Sciatic nerve (tissue), 2 donors: ENCODE measurements around the gene SYF2. TPM values are rescaled to one million over a fixed set of nuclear protein-coding genes. Genes with fewer than 3 reads are reported as not detected.
"Not testable (repeated sequence)": the region's sequence is repeated elsewhere in the genome, so short reads cannot be mapped to it uniquely, and the experiment has no call there.

Experiments
- ATAC-seq: fragments of 200-7000 bp; cut with Tn5 transposase; one replicate; pipeline ENCODE4 v1.9.1; 2020; ENCODE audit warnings: mild to moderate bottlenecking, moderate library complexity
- DNase-seq: peaks from one replicate; pipeline ENCODE4 v3.0.0-alpha.2; 2020; ENCODE audit warnings: low spot score
- intact Hi-C: fragments of 100-400 bp; cut with DNase I; formaldehyde crosslinking; loops from one replicate; pipeline ENCODE4 v1.14.2; 2022
- total RNA-seq: library from RNA; stranded (reverse); fragmentation: NEBNext Ultra II Directional; extraction: Animal tissue kit (Norgen Biotek cat#: 25700); gene quantifications from one replicate; pipeline ENCODE4 v1.2.1, GENCODE V29; 2021
- donor health status: DM: no; HTN: no; CAD: no.
- donor health status: DM: no; HTN: no; CAD: no.

SYF2 gene
- total RNA-seq, 1 donor from 2014 or later, result 42.3 TPM

DNA sequence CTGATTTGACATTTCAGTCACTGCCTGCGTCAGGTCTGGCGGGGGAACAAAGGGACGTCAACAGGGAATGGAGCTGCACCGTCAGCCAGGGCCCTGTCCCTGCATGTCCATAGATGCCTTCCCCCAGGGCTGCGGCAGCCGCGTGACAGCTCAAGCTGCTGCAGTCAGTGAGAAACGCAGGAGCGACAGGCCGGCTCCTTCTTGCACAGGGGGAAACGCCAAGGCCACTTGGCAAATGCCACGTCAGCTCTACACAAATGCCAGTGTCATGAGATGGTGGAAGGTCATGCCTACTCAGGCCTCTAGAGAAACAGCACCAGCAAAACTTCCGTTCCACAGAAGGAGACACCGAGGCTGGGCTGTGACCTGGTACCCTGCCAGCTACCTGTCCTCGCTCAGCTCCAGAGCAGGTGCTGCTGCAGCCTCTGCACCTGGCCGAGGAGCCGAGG is 37.7 kb downstream of the SYF2 start:
- DNase-seq (no peak), ATAC-seq (no peak)
- intact Hi-C loops, result no loop called here

DNA sequence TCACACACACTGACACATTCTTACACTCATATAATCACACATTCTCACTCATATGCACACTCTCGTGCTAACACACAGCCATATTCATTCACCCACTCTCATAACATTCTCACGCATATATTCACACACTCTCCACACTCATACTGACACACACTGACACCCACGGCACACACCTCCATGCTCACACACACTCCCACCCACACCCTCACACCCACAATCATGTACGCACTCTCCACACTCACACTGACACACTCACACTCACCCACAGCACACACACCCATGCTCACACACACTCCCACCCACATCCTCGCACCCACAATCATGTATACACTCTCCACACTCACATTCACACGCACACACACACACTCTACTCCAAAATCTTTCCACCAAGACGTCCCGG is 38.2 kb downstream of the SYF2 start:
- DNase-seq, result no peak
- intact Hi-C loops, result no loop called here
- no peak for ATAC-seq

DNA sequence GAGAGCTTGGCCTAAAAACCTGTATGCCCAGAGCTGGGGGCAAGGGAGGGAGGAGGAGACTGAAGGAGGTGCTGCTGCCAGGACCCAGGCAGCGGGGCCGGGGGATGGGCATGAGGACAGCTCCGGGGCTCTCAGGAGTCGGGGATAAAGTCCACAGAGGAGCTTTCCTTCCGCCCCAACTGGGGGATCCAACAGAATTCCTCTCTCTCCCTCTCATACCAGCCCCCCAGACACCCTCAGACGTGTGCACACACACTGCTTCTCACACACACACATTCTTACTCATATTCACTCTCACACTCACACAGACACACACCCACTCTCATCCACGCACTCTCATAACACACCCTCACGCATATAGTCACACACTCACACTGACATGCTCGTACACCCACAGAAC is 39.1 kb downstream of the SYF2 start:
- intact Hi-C loops, result no loop called here
- no peak for DNase-seq
- no peak for ATAC-seq

DNA sequence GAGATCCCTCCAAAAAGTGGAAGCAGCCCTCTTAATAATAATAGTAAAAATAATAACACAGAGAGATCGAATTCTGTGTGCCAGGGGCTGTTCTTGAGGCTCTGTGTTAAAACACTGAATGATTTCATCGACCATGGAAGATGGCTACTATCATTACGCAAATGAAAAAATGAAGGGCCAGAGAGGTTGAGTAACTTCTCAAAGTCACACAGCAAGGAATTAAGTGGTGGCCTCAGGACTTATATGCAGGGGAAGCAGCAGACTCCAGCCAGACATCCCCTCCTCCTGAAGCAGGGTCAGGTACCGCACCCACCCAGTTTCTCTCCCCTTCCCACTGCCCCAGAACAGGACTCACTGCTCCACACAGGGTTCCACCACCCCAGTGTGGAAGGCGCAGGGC is 40.1 kb downstream of the SYF2 start:
- DNase-seq (no peak), ATAC-seq (no peak)
- intact Hi-C loops, result no loop called here

DNA sequence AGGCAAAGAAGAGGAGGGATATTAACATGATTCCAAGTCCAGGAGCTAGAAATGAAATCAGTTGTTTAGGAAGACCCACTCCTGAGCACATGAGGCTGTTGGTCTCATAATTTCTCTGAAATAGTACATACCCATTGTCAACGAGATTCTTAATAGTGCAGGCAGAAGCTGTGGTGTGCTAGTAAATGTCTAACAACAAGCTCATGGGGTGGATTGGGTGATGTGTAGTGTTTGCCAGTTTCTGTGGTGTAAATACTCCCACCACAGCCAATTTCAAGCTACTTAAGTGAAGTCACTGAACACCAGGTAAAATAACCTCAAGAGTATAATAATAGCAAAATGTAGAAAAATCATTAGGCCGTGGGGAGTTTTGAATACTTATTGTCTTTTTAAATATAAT is 42.0 kb downstream of the SYF2 start:
- ATAC-seq (no peak), DNase-seq (no peak)
- intact Hi-C loops, result no loop called here

DNA sequence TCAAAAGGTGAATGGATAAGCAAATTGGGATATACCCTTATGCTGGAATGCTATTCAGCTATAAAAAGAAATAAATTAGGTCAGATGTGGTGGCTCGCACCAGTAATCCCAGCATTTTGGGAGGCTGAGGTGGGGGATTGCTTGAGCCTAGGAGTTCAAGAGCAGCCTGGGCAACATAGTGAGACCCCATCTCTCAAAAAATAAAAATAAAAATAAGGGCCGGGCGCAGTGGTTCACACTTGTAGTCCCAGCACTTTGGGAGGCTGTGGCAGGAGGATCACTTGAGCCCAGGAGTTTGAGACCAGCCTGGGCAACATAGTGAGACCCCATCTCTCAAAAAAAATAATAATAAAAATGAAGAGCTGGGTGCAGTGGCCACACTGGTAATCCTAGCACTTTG is 44.4 kb downstream of the SYF2 start:
- ATAC-seq, DNase-seq, intact Hi-C loops: not testable (repeated sequence)

DNA sequence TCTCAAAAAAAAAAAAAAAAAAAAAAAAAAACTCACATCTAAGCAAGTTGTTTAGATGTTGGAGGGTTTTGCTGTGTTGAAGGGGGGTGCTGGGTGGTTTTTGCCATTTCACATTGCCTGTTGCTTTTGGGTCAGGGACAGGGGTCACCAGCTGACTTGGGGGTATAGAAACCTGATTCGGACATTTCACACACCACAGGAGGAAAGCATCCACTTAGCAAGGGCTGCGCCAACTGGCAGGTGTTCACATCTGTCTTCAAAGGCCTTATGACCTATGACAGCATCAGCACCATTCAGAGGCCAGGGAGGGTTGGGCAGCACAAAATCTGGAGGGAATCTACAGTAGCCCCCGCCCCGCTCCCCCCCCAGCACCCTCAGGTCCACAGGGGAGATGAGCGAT is 45.2 kb downstream of the SYF2 start:
- no peak for ATAC-seq
- intact Hi-C loops, result no loop called here
- no peak for DNase-seq

DNA sequence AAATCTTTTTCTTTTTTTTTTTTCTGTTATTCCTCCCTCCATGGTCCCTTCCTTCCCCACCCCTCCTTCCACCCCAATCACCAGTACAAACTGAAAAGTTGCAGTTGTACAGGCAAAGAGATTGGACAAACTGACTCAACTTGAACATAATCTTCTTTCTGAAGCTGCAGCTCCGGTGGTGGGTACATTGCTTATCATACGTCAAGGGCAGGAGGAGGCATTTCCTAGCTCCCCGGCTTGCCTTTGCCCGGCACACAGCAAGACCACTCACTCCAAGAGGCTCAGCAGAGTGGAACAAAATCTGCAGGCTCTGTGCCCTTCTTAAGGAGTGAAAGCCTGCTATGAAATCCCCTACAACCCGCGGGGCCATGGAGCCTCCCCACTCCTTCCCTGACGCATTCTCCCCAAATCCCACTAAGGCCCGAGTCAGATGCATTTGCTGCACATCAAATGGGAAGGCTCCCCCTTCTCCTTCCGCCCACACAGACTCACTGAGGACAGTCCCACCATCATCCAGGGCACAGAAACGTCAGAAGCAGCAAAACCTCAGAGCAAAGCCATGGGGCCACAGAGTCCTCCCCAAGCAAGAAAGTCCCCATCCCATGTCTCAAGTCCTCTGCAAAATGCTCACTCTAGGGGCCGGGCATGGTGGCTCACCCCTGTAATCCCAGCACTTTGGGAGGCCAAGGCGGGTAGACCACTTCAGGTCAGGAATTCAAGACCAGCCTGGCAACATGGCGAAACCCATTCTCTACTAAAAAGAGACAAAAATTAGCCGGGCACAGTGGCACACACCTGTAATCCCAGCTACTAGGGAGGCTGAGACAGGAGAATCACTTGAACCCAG is 45.9 kb downstream of the SYF2 start:
- ATAC-seq (no peak), DNase-seq (no peak)
- intact Hi-C loops, result no loop called here

DNA sequence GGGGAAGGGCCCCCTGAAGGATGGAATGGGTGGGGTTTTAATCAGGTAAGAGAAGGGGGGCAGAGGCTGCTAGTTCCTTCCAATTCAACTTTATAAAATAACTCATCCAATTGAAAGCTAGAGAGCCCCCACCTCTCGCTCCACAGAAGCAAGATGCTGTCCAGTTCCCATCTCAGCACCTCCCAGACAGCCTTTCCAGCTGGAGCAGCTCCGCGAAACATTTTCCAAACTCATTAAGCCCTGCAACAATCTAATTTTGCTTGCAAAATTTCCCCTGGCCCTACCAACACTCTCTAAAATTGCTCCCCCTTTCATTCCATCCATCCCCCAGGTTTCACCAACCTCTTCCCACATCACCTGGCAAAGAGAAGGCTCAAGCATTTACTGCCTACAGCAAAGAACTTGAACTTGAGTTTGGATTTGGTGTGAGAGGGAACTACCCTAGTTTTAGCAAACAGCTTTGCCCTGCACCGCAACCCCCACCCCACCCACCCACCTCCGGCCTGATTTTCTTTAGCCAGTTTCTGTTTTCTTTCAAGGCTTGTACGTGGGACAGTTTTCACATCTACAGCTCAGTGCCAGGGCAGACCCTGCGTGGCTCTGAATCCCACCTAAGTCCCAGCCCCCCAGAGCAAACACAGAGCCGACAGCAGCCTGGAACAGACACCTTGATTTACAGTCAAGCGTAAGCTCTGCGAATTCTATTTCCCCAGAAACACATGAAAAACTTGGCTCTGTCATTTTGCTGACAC is 46.7 kb downstream of the SYF2 start:
- ATAC-seq (no peak), DNase-seq (no peak)
- intact Hi-C loops, result no loop called here

DNA sequence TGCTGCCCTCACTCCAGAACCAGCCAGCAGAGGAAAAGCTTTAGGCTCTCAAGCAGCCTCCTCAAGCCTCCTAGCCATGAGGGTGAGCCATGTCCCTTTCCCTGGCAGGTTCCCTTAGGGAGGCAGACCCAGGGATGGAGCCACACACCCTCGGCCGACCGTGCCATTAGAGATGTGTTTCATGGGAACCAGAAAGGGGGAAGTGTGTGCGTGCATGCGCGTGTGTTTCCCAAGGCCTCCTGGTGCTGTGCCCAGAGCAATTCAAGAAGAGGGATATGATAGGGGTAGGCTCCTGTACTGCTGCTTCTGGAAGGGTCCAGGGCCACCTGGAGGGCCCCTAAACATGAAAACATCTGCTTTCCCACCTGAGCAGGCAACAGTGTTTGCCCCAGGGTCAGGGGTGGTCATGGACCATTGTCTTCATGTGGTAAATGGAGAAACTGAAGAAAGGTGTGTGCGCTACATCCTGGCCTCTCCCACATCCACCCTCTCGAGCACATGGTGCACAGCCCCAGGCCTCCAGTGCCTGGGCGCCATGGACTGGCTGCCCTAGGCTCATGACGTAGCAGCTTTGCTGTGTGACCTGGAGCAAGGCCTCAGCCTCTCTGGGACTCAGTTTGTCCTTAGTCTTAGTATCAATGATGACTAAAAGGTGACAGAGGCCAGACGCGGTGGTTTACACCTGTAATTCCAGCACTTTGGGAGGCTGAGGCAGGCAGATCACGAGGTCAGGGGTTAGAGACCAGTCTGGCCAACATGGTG is 48.1 kb downstream of the SYF2 start:
- no peak for ATAC-seq
- intact Hi-C loops, result no loop called here
- no peak for DNase-seq

DNA sequence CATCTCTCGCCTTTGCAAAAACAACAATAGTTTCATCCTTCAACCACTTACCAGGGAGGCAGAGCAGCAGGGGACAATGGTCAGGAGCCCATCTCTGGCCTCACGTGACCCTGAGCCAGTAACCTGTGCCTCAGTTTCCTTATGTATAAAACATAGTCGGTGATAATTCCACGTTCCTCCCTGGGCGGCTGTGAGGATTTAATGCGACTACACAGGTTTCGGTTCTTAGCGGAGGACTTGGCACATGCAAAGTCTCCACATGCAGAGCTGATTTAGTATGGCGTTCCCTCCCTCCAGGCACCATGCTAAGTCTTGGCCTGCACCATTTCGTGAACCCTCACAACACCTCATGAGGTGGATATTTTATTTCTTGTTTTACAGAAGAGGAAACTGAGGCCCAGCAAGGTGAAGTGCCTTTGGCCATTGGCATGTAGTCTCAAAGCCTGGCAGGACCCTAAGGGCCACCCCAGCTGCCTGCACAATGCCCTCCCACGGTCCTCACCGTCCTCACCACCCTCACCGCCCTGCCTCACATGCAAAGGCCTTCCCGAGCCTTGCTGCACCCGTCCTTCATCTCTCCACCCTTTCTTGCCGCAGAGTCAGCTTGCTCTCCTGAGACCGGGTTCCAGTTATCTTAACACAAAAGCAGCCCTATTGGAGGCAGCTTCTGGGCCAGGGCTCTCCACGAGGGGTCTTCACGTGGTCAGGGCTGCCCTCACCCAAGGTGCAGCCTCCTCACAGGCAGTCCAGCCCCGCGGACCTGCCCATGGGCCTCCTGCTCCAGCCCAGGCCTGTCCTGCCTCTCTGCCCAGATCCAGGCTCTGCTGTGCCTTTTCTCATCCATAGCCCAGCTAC is 48.9 kb downstream of the SYF2 start:
- no peak for ATAC-seq
- intact Hi-C loops, result no loop called here
- no peak for DNase-seq

DNA sequence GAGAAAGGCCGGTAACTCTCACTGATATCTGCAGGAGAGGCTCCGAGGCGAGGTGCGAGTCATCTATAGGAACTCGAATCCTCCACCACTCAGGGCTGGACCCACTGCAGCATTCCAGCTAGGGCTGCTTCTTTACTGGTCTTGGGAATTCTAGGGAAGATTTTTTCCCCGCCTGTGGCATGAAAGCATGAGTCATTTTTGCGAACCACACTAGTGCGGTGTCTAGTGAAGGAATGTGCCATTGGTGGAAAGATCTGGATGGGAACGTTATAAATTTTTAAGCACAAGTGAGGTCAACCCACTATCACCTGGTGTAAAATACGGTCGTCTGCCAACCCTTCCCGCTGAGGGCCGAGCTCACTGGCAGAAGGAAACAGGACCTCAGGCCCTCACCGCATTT is 49.7 kb downstream of the SYF2 start:
- ATAC-seq, result no peak
- no peak for DNase-seq
- intact Hi-C loops, result no loop called here

DNA sequence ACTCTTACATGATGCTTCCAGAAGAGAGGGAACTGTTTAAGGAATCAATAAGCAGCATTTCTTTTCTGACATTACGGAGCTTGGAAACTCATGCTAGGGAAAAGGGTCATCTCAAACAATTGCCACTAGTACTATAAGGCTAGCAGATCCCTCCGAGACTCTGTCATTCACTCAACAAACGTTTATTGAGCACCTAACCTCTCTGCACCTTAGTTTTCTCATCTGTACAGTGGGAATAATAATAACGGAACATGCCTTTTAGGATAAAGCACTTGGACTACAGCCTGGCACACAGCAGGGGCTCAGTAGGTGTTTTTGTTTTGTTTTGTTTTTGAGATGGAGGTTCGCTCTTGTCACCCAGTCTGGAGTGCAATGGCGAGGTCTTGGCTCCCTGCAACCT is 51.3 kb downstream of the SYF2 start:
- intact Hi-C loops, result no loop called here
- ATAC-seq (no peak), DNase-seq (no peak)

DNA sequence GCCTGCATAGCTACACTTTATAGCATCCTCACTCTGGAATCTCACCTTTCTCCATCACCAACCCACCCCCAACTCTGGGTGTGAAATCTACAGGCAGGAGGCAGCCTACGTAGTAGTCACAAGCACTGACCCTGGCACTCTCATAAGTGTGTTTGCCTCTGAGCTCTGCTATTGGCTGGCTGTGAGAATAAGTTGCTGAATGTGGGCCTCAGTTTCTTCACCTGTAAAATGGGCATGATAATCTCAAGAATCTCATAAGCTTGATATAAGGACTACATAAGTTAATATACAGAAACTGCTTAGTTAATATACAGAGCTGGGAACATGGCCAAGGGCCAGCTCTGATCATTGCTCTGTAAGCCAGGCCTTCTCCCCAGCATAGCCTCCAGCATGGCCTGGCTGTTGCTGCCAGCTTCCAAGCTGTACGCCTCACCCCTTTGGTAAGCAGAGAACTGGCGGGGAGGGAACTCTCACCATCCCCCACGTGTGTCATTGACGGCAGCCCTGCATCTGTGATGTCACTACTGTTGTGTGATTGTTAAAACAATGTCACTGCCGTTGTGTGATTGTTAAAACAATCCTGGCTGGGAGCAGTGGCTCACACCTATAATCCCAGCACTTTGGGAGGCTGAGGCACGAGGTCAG is 53.3 kb downstream of the SYF2 start:
- ATAC-seq, result no peak

DNA sequence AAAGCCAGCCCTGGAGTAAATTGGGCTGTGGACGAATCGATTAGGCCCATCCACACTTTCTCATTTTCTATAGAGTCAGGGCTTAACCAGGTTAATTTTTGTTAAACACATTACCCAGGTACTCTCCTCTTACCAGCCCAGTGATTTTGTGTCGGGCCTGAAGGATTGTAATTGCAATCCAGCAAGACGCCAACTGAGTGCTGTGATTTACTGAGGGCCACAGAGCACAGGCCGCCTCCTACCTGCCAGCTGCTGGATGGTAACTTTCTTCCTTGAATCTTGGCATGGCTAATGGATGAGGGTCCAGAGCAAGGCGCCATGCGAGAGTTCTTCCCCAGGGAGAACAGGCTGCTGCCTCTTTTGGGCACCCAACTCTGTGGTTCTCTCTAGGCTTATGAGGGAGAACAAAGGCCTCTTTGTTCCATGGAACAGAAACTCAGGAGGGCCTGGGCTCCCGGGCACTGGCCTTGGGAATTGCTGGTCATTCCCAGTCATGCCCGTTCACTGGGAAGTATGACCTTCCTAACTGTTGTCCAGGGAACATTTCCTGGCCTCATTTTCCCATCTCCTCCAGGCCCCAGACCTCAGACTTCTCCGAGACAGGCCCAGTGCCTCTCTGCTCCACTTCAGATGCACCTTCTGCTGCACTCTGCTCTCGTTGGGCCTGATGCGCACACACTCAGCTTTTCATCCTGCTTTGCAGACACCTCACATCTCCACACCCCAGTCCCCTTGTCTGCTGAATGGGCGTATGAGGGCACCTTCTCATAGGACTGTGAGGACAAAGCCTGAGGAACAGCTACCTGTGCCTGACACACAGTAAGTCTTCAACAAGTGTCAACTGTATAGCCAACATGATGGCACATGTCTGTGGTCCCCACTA is 57.3 kb downstream of the SYF2 start:
- intact Hi-C loops, result no loop called here

More for the DNA sequence above, 53.3 kb downstream of the SYF2 start:
- DNase-seq, result no peak
- intact Hi-C loops, result no loop called here

DNA sequence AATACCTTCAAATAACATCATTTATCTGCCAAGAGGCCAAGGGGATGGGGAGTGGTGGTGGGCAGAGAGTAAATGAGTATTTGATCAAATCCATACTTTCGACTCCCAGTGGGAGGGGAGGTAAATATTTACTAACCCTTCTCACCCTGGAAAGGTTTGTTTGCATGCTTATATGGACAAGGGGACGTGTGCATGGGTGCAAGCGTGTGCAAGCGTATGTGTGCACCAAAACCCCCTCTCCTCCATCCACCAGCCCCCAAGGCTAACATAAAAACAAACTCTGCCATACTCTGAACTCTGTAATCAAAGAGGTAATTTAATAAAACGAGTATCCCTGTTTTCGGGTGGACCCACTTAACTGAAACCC is 58.0 kb downstream of the SYF2 start:
- ATAC-seq (no peak), DNase-seq (no peak)
- intact Hi-C loops, result no loop called here

More for the DNA sequence above, 57.3 kb downstream of the SYF2 start:
- ATAC-seq (no peak), DNase-seq (no peak)

DNA sequence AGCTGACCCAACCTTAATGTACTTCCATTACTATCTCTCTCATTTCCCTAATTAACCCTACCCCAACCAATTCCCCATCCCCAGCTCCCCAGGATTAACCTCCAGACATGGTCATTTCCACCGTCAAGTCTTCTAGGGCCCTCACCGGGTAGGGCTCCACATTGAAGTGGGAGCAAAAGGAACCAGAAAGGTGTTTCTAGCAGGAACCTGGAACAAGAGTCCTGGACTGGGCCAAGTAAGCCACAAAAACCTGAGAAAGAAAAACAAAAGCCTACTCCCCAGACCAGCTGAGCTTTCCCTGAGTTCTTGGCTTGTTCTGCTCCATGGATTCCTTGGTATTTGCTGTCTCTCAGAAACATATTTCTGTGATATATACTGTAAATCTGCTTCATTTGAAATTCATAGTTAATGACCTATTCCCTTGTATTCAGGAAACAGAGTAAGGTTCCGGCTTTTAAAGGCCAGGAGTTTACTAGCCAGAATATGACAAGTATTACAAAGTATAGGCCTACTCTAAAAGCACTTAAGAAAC is 58.4 kb downstream of the SYF2 start:
- ATAC-seq, result no peak
- intact Hi-C loops, result no loop called here
- no peak for DNase-seq
